K562 (cell line): ENCODE results near the gene RBPMS2. TPM values are rescaled to one million over a fixed set of nuclear protein-coding genes. Genes with fewer than 3 reads are reported as not detected.

ENCODE experiments used
- ARID1B ChIP-seq: fragments of 450-650 bp; IDR thresholded peaks from 2 replicates; pipeline ENCODE4 v1.6.1; 2016; ENCODE audit warnings: antibody characterized with exemption, mild to moderate bottlenecking, inconsistent platforms
- CBX3 ChIP-seq, 2 experiments: IDR thresholded peaks; 1 replicate in 1 of 2; 2 replicates in 1 of 2; pipeline ENCODE4 v1.6.1; 2012; ENCODE audit warnings: inconsistent platforms in 2 of 2, low read length in 2 of 2, borderline replicate concordance in 1 of 2, control low read depth in 1 of 2
- ESRRA ChIP-seq: fragments of 450-650 bp; IDR thresholded peaks from 2 replicates; pipeline ENCODE4 v1.6.1; 2014; ENCODE audit warnings: low read depth, mild to moderate bottlenecking, moderate library complexity, borderline replicate concordance
- ETV1 ChIP-seq: fragments of 450-650 bp; conservative IDR thresholded peaks from 2 replicates; pipeline ENCODE4 v1.6.1; 2016; ENCODE audit warnings: missing genetic modification characterization, control low read depth, low read depth, missing compliant biosample characterization
- HNRNPL ChIP-seq: fragments of 200-400 bp; formaldehyde crosslinking; IDR thresholded peaks from 2 replicates; pipeline ENCODE4 v1.6.1; 2017; ENCODE audit warnings: low read depth, mild to moderate bottlenecking, low read length
- MED1 ChIP-seq: sonication (generic); formaldehyde crosslinking; IDR thresholded peaks from 2 replicates; pipeline ENCODE4 v1.8.1; 2023; ENCODE audit warnings: missing genetic modification reagents, borderline replicate concordance
- NFIC ChIP-seq: fragments of 450-650 bp; IDR thresholded peaks from 2 replicates; pipeline ENCODE4 v1.6.1; 2017; ENCODE audit warnings: mild to moderate bottlenecking, inconsistent platforms
- PYGO2 ChIP-seq: fragments of 450-650 bp; IDR thresholded peaks from 2 replicates; pipeline ENCODE4 v1.6.1; 2016; ENCODE audit warnings: mild to moderate bottlenecking, missing genetic modification characterization, moderate library complexity, missing compliant biosample characterization
- RBM25 ChIP-seq: fragments of 200-400 bp; formaldehyde crosslinking; IDR thresholded peaks from 2 replicates; pipeline ENCODE4 v1.6.1; 2018; ENCODE audit warnings: low read length, low read depth, moderate library complexity; ENCODE audit not compliant: severe bottlenecking
- RCOR1 ChIP-seq, 2 experiments: IDR thresholded peaks; 2 replicates each; pipeline ENCODE4 v1.6.1; 2012; ENCODE audit warnings: low read depth in 2 of 2, low read length in 2 of 2, borderline replicate concordance in 1 of 2, improper control_type of control experiment in 1 of 2
- ZNF764 ChIP-seq: fragments of 250-450 bp; sonication (Bioruptor Pico); IDR thresholded peaks from 2 replicates; pipeline ENCODE4 v1.4.0; 2020; ENCODE audit warnings: low read depth, mild to moderate bottlenecking, moderate library complexity
- polyA plus RNA-seq, 8 experiments: library from polyadenylated mRNA; depleted of rRNA in 4 of 8; stranded (reverse) in 5 of 8; unstranded in 3 of 8; fragments of >200 nt; fragmentation: Nextera tagmentation in 2 of 8; fragmentation: Illumina TruSeq in 1 of 8; extraction: Ambion mirVana in 2 of 8; extraction: Trizol in 1 of 8; gene quantifications; 2 replicates each; pipeline versions ENCODE4 v1.2.1 to v1.2.3, GENCODE V29; 2011 to 2014; ENCODE audit warnings: inconsistent platforms in 1 of 8, missing spikeins in 1 of 8
- total RNA-seq, 7 experiments: library from RNA; depleted of rRNA in 6 of 7; stranded (reverse); fragments of >200 nt in 6 of 7; fragmentation: Illumina TruSeq in 2 of 7; extraction: Trizol in 2 of 7; gene quantifications; 2 replicates each; pipeline versions ENCODE4 v1.2.1 to v1.2.3, GENCODE V29; 2011 to 2021; ENCODE audit warnings: low replicate concordance in 1 of 7
- TF ChIP-seq, protein P1 (sequence below), 2 experiments: fragments of 450-650 bp; IDR thresholded peaks; 2 replicates each; pipeline ENCODE4 v1.6.1; 2016; ENCODE audit warnings: mild to moderate bottlenecking in 2 of 2, borderline replicate concordance in 1 of 2, low read depth in 1 of 2, moderate library complexity in 1 of 2
- TF ChIP-seq, protein P2 (sequence below): fragments of 250-450 bp; sonication (Bioruptor Pico); IDR thresholded peaks from 2 replicates; pipeline ENCODE4 v1.9.0; 2021; ENCODE audit warnings: mild to moderate bottlenecking

The RBPMS2 gene
- total and polyA plus RNA-seq, 9 of the 15 experiments (the other 6 are each of a cell fraction or from before 2014, with no cell fraction given) = 0.11 to 2.6 (median 0.37) TPM; not detected in 1

DNA sequence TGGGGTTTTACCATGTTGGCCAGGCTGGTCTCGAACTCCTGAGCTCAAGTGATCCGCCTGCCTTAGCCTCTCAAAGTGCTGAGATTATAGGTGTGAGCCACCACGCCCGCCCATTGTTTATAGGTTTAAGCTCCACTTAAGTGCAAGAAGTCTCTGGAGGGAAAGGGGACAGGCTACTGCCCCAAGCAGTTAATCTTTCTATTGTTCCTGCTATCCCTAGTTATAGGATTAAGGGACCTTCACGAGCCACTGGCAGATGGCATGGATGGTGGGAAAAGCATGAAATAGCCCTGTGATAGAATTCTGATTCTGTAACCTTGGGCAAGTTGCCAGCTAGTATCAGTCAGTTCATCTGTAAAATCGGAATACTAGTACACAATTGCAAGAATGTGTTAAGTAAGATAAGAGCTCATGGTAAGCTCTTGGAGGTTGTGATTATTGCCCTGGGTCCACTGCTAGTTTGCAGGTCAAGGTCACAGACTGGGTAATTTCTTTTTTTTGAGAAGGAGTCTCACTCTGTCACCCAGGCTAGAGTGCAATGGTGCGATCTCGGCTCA, 5.3 kb upstream of the RBPMS2 start (continued):
- TF ChIP-seq, protein P1, sequence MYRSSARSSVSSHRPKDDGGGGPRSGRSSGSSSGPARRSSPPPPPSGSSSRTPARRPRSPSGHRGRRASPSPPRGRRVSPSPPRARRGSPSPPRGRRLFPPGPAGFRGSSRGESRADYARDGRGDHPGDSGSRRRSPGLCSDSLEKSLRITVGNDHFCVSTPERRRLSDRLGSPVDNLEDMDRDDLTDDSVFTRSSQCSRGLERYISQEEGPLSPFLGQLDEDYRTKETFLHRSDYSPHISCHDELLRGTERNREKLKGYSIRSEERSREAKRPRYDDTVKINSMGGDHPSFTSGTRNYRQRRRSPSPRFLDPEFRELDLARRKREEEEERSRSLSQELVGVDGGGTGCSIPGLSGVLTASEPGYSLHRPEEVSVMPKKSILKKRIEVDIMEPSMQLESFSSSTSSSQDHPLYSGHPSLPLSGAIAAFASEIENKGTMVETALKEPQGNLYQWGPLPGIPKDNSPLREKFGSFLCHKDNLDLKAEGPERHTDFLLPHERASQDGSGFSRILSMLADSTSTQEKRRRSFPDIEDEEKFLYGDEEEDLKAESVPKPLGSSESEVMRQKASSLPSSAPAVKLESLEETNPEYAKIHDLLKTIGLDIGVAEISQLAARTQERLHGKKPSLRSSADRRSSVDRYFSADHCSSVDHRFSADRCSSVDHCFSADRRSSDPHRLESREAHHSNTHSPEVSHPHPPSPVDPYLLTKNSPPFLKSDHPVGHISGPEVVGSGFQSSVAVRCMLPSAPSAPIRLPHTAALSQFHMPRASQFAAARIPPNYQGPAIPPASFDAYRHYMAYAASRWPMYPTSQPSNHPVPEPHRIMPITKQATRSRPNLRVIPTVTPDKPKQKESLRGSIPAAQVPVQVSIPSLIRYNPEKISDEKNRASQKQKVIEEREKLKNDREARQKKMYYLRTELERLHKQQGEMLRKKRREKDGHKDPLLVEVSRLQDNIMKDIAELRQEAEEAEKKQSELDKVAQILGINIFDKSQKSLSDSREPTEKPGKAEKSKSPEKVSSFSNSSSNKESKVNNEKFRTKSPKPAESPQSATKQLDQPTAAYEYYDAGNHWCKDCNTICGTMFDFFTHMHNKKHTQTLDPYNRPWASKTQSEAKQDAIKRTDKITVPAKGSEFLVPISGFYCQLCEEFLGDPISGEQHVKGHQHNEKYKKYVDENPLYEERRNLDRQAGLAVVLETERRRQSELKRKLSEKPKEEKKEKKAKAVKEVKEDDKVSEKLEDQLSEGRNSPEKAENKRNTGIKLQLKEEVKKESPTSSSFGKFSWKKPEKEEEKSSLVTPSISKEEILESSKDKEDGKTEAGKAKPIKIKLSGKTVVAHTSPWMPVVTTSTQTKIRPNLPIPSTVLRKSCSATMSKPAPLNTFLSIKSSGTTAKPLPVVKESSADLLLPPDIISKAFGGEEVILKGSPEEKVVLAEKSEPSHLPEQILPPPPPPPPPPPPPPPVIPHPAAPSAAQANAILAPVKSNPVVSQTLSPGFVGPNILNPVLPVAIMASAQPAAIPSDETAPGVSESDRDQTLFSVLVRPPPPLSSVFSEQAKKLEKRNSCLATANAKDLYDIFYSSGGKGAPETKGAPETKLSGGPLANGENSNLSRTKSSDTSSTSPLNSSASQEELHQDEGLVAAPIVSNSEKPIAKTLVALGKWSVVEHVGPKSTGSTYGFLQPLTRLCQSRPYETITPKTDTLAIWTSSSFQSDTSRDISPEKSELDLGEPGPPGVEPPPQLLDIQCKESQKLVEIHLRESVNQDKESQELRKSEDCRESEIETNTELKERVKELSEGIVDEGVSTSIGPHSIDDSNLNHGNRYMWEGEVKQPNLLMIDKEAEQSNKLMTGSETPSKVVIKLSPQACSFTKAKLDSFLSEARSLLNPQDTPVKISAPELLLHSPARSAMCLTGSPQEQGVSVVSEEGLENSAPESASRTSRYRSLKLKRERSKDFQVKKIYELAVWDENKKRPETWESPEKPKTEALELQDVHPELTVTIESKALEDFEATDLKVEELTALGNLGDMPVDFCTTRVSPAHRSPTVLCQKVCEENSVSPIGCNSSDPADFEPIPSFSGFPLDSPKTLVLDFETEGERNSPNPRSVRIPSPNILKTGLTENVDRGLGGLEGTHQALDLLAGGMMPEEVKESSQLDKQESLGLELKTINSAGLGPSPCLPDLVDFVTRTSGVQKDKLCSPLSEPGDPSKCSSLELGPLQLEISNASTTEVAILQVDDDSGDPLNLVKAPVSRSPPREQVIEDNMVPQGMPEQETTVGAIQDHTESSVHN (IDR thresholded peaks at IDR 0.05; ENCODE audit: borderline replicate concordance in 1 of 2, low read depth in 1 of 2) = no peak
- no peak for TF ChIP-seq MED1 (CRISPR knock-in tag)
- TF ChIP-seq, protein P2, sequence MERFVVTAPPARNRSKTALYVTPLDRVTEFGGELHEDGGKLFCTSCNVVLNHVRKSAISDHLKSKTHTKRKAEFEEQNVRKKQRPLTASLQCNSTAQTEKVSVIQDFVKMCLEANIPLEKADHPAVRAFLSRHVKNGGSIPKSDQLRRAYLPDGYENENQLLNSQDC (CRISPR knock-in tag) = no peak
- peak; percentile 93 for TF ChIP-seq NFIC
- no peak for TF ChIP-seq RBM25
- no peak for TF ChIP-seq HNRNPL
- TF ChIP-seq ESRRA = peak; percentile 85
- peak; percentile 41; the same call in 1 of the 2 replicates for TF ChIP-seq ARID1B
- TF ChIP-seq CBX3 (IDR thresholded peaks at IDR 0.05; ENCODE audit: borderline replicate concordance in 1 of 2, low read length in 2 of 2) = no peak
- TF ChIP-seq RCOR1 (IDR thresholded peaks at IDR 0.05; ENCODE audit: borderline replicate concordance in 1 of 2, low read depth in 2 of 2, low read length in 2 of 2) = peak in 1 of 2 experiments; percentile 65; a peak in 1 of 4 replicates
- TF ChIP-seq ZNF764 (CRISPR knock-in tag) = no peak
- no peak for TF ChIP-seq ETV1 (tag)
- TF ChIP-seq PYGO2 (tag) = no peak
